Vagina (tissue), 2 donors: ENCODE data around the gene SCML1.

Source experiments
- CTCF ChIP-seq, 3 experiments: fragments of 450-650 bp in 2 of 3; fragments of 200-600 bp in 1 of 3; sonication (generic) in 1 of 3; IDR thresholded peaks; one replicate each; pipeline ENCODE4 v1.5.1; 2017 to 2019; ENCODE audit warnings: antibody characterized with exemption in 3 of 3, mild to moderate bottlenecking in 2 of 3, moderate library complexity in 2 of 3
- POLR2AphosphoS5 ChIP-seq, 2 donors: sonication (generic); formaldehyde crosslinking; IDR thresholded peaks; one replicate each; pipeline ENCODE4 v1.9.0; 2017; ENCODE audit warnings: antibody characterized with exemption in 2 of 2, mild to moderate bottlenecking in 2 of 2, low read depth in 1 of 2; ENCODE audit not compliant: insufficient read depth in 1 of 2

- TF ChIP-seq CTCF (IDR thresholded peaks at IDR 0.05), result no peak
- no peak for TF ChIP-seq POLR2AphosphoS5 (IDR thresholded peaks at IDR 0.05; ENCODE audit: insufficient read depth in 1 of 2, low read depth in 1 of 2)
These were observed 55.5 kb downstream of the SCML1 start for GRCh38 chrX:17792826-17793225.
